Stimulated activated CD4-positive, alpha-beta T cell treated with anti-CD3 and anti-CD28 coated beads, Interleukin-12 subunit alpha, Interleukin-12 subunit beta, amount 100 ng/mL, for 24 hours (primary cell): ENCODE data around the gene FGF19.
A peak's percentile ranks its signal among the peaks of the same experiment; 100 is the strongest.

Experiments used
- DNase-seq, 2 experiments: peaks; one replicate each; pipeline ENCODE4 v3.0.0-alpha.2; 2020; ENCODE audit warnings: low read depth in 2 of 2

FGF19 gene

GRCh38 chr11:69718147-69718546 lies 14.3 kb upstream of the FGF19 start:
- DNase-seq: peak in 1 of 2 experiments; percentile 9

DNA sequence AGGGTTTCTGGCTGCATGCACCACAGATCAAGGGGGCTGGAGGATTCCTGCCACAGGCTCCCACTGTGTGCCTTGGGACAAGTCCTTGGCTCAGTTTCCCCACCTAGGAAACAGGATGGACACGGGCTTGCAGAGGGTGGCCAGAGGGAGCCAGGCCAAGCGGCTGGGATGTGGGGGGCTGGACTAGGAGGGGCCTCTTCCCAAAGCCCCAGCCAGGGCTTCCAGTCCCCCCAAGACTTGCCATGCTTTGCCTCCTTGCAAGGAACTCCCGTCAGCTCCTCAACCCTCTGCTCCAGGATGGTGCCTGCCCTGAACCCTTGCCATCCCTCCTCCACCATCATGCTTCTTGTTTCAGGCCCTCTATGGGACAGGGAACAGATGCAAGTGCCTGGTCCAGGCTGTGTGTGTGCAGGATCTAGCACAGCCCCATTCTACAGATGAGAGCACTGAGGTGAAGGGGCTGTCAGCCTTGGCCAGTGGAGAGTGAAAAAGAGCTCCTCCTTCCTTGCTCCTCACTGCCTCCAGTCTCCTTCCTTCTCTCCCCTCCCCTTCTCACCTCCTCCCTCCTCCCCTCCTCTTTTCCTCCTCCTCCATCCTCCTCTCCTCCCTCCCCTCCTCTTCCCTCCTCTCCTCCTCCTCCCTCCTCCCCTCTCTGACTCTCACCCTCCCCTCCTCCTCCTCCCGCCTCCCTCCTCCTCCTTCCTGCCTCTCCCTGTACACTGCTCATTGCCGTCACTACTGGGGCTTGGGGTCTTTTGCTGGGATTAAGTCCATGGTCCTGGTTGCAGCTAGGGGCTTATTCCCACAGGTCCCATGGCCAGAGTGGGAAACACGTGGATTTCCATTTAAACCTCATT lies 13.3 kb upstream of the FGF19 start:
- no peak for DNase-seq

- DNase-seq: no peak
Observed at GRCh38 chr11:69716099-69716498, 12.3 kb upstream of the FGF19 start.

DNA sequence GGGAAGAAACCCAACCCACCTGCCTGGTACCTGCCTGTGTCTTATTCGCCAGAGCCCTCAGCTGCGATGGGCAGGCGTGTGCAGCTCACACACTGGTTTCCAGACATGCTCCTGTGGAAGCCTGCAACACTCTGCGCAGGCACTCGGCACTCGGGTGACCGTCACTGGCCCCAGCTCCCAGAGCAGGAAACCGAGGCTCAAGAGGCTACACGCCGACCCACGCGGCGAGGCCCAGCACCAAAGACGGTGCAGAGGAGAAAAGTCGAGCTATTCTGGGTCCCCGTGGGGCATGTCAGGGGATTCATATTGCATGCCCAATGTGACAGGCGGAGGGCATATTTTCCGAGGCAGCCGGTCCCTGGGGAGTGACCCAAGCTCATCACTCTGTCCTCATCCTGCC lies 11.6 kb upstream of the FGF19 start:
- no peak for DNase-seq

DNA sequence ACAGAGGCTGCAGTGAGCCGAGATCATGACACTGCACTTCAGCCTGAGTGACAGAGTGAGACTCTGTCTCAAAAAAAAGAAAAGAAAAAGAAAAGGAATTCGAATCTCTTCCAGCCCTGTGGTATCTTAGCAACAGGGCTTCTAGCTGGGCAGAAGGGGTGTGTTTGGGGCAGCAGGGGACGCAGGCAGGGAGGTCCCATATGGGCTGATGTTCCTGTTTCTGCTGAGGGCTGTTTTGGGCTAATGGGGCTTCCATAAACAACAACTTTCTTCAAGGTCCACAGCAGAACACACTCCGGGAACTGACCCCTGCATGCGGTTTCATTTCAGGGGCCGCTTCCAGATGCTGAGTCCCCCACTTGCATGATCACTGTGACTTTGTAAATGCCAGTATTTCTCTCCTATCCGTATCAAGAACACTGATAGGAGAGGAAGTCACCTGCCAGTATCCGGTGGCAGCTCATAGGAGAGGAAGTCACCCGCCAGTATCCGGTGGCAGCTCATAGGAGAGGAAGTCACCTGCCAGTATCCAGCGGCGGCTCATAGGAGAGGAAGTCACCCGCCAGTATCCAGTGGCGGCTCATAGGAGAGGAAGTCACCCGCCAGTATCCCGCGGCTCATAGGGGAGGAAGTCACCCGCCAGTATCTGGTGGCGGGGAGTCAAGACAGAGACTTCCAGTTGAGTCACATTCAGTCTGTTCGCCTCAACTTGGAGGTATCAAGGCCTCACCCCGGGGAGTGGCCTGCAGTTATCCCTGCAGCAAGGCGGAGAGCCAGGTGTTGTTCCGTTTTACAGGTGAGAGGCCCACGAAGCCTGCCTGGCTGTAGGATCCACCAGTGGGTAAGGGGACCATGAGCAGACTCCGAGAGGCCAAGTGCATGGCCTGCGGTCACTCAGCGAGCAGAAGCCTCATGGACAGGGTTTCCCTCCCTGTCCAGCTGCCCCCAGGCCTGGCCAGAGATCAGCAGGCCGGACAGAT lies 8.3 kb upstream of the FGF19 start:
- no peak for DNase-seq

DNA sequence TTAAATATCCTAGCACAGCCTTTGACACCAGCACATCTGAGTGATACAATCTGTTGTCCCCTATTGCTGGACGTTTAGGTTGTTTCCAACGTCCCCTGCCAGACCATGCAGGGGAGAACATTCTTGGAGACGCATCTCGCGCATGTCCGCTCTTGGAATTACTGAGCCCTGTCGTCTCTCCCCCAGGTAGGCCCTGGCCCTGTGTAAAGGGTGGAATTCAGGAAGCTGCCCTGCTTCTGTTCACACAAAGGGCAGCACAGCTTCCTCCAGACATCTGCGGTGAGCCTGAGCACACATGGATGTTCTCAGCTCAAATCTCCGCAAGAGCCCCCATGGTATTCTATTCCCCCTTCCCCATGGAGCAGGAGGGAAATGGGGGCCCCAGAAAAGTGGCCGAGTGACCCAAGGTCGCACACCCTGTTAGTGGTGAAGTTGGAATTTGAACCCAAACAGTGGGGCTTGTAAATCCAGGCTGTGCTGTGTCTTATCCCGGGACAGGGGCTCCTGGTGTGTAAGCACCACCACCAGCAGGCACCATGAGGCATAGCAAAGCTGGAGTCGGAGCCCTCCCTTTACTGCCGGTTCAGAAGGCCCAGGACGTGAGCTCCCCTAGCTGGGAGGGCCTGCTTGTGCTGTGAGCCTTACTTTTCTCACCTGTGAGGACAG lies 5.0 kb upstream of the FGF19 start:
- no peak for DNase-seq

GRCh38 chr11:69707176-69707575 lies 3.4 kb upstream of the FGF19 start:
- no peak for DNase-seq

DNA sequence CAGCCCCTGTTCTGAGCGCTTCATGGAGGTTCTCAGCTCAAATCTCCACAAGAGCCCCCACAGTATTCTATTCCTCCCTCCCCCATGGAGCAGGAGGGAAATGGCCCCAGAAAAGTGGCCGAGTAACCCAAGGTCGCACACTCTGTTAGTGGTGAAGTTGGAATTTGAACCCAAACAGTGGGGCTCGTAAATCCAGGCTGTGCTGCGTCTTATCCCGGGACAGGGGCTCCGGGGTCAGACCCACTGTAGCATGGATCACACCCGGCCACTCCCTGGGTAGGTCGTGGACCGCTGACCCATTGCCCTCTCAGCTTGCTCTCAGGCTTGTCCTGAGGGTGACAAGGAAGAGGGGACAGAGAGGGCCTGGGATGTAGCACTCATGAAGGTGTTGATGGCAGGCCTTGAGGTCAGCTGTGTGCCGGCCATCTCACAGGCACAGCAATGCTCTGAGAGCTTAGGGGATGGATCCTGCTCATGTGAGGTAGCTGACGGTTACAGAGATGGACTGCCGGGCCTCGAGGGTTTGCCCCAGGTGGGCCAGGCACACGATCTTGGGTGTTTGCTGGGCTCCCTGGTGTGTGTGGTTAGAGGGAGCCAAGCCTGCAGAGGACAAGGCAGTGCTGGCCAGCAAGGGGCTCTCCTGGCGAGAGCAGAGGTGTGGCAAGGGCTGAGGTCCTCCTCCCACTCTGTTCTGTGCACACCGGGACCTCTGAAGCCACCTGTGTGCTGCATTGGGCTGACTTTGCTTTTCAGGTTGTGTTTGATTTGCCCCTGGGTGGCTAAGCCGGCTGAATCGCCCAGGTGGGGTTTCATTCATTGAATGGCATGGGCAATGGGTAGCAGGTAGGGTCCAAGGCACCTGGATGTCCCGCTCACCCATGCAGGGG lies 2.3 kb upstream of the FGF19 start:
- DNase-seq: no peak

GRCh38 chr11:69705351-69705811 lies 1.6 kb upstream of the FGF19 start:
- no peak for DNase-seq

DNA sequence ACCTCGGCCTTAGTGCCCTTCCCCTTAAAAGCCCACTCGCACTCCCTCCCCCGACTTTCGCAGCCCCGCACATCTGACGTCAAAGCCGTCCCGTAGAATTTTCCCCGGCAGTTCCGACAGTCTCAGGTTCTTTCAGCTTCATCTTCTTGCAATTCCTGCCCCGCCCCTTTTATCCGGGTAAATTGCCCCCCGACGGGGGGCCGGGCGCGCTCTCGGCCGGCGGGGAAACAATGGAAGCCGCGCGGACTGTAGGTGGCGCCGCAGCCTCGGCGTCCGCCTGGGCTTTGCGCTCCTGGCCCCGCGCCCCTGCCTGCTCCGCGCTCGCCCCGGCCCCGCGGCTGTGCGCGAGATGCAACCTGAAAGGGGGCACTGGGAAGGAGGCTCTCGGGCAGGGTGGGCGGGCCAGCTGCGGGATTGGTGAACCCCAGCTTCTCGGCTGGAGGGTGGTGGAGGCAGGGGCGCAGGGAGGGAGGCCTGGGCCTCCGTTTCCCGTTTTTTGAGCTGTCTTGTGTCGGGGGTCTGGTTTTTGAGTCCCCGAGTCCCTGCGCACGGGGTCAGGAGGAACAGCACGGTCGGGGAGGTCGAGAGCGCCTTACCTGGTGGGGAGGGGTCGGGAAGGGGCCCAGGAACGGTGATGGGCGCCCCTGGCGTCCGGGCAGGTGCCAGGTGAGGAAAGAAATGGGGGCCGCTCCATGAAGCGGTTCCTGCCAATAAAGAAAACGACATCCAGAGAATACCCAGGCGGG lies 859 bp upstream of the FGF19 start:
- no peak for DNase-seq

- DNase-seq: no peak
Observed at GRCh38 chr11:69703453-69703767, 412 bp downstream of the FGF19 start.

GRCh38 chr11:69702769-69703452 lies 911 bp downstream of the FGF19 start:
- DNase-seq: no peak

GRCh38 chr11:69702239-69702691 lies 1.6 kb downstream of the FGF19 start:
- DNase-seq: no peak

GRCh38 chr11:69700278-69701140 lies 3.3 kb downstream of the FGF19 start:
- no peak for DNase-seq

GRCh38 chr11:69699213-69699612 lies 4.6 kb downstream of the FGF19 start:
- DNase-seq: no peak

GRCh38 chr11:69698362-69698761 lies 5.5 kb downstream of the FGF19 start:
- DNase-seq: no peak

- no peak for DNase-seq
Observed at GRCh38 chr11:69697861-69698260, 6.0 kb downstream of the FGF19 start.

DNA sequence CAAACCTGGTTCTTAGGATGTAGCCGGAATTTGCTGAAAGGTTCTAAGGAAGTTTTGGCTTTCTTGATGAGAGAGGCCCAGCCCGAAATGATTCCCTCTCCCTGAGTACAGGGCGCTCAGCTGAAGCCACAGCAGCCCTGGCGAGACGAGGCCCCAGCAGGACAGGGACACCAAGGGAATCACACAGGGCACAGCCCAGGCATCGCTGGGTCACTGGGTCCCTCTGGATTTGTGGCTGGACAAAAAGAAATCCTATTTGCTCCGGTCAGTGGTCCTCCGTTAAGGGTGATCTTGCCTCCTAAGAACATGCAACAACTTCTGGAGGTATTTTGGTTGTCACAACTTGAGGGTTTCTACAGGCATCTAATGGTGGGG lies 6.4 kb downstream of the FGF19 start:
- no peak for DNase-seq
